H1 (cell line): Measurements from ENCODE around the gene TBC1D22A. TPM values are rescaled to one million over a fixed set of nuclear protein-coding genes. Genes with fewer than 3 reads are reported as not detected.

Source experiments
- CTCF ChIA-PET: fragments of 300-600 bp; sonication (Branson Sonifier 250); formaldehyde crosslinking; loops from one replicate; lab custom pipeline; 2021; ENCODE audit not compliant: partially characterized antibody; lab: Charles Lee
- POLR2A ChIA-PET: fragments of 300-600 bp; sonication (Branson Sonifier 250); formaldehyde crosslinking; loops from one replicate; lab custom pipeline; 2021; ENCODE audit warnings: inconsistent platforms; ENCODE audit not compliant: partially characterized antibody; lab: Charles Lee
- DNase-seq, 2 experiments: peaks; one replicate each; pipeline versions ENCODE4 v3.0.0 to v3.0.0-alpha.2; 2010 to 2022; ENCODE audit warnings: low spot score in 2 of 2, low read depth in 1 of 2, mixed read lengths in 1 of 2
- FAIRE-seq: peaks from 2 replicates; lab custom pipeline; 2011; peaks lifted over from hg19 to GRCh38; lab: Jason Lieb, UNC
- H2AFZ ChIP-seq: 2 replicates; pipeline ENCODE4 v1.8.1; 2012; ENCODE audit warnings: low read length, inconsistent platforms
- H2AK5ac ChIP-seq: 2 replicates; pipeline ENCODE4 v1.6.1; 2013; ENCODE audit warnings: low read depth, low read length
- H2BK120ac ChIP-seq: replicated peaks from 2 replicates; pipeline ENCODE3; 2013; ENCODE audit warnings: low read depth, low read length, inconsistent platforms
- H2BK12ac ChIP-seq: 2 replicates; pipeline ENCODE4 v1.6.1; 2013; ENCODE audit warnings: low read depth, low read length
- H2BK15ac ChIP-seq: 2 replicates; pipeline ENCODE4 v1.6.1; 2013; ENCODE audit warnings: low read length
- H2BK20ac ChIP-seq: 2 replicates; pipeline ENCODE4 v1.6.1; 2013; ENCODE audit warnings: low read length
- H2BK5ac ChIP-seq: 2 replicates; pipeline ENCODE4 v1.6.1; 2013; ENCODE audit warnings: low read depth, low read length
- H3K14ac ChIP-seq: 2 replicates; pipeline ENCODE4 v1.6.1; 2013; ENCODE audit warnings: inconsistent platforms; ENCODE audit not compliant: insufficient read length
- H3K18ac ChIP-seq: 2 replicates; pipeline ENCODE4 v1.6.1; 2013; ENCODE audit warnings: low read length; ENCODE audit errors: extremely low read depth
- H3K23ac ChIP-seq: 2 replicates; pipeline ENCODE4 v1.6.1; 2013; ENCODE audit warnings: inconsistent platforms; ENCODE audit not compliant: insufficient read length
- H3K23me2 ChIP-seq: 2 replicates; pipeline ENCODE4 v1.6.1; 2013; ENCODE audit warnings: low read depth, low read length
- H3K27ac ChIP-seq: 2 replicates; pipeline ENCODE4 v1.6.1; 2011; ENCODE audit warnings: low read depth, low read length, inconsistent platforms
- H3K27me3 ChIP-seq, 4 experiments: replicated peaks in 1 of 4; 1 replicate in 1 of 4; 2 replicates in 3 of 4; pipeline versions ENCODE4 v1.6.1 to v1.8.1; 2011 to 2013; ENCODE audit warnings: low read length in 3 of 4, mild to moderate bottlenecking in 3 of 4, inconsistent platforms in 2 of 4, mixed read lengths in 2 of 4, moderate library complexity in 1 of 4; ENCODE audit not compliant: control insufficient read depth in 3 of 4, insufficient read depth in 3 of 4; ENCODE audit errors: extremely low read depth in 1 of 4
- H3K36me3 ChIP-seq, 4 experiments: 2 replicates each; pipeline versions ENCODE4 v1.6.1 to v1.8.1; 2011 to 2013; ENCODE audit warnings: mild to moderate bottlenecking in 4 of 4, low read length in 3 of 4, moderate library complexity in 2 of 4, control low read depth in 1 of 4, inconsistent platforms in 1 of 4; ENCODE audit not compliant: insufficient read depth in 4 of 4, control insufficient read depth in 2 of 4
- H3K4ac ChIP-seq: replicated peaks from 2 replicates; pipeline ENCODE3; 2013; ENCODE audit warnings: low read length, low read depth, mixed read lengths, inconsistent platforms; ENCODE audit not compliant: insufficient read length
- H3K4me1 ChIP-seq, 4 experiments: replicated peaks in 1 of 4; 1 replicate in 1 of 4; 2 replicates in 3 of 4; pipeline versions ENCODE4 v1.6.1 to v1.8.1; 2011 to 2013; ENCODE audit warnings: low read length in 3 of 4, inconsistent platforms in 2 of 4, mixed read lengths in 1 of 4; ENCODE audit not compliant: insufficient read depth in 4 of 4, control insufficient read depth in 3 of 4
- H3K4me2 ChIP-seq, 2 experiments: 2 replicates each; pipeline versions ENCODE4 v1.6.1 to v1.8.1; 2011 to 2013; ENCODE audit warnings: low read depth in 2 of 2, low read length in 2 of 2, control low read depth in 1 of 2, inconsistent platforms in 1 of 2, mild to moderate bottlenecking in 1 of 2; ENCODE audit not compliant: insufficient read depth in 1 of 2
- H3K4me3 ChIP-seq, 4 experiments: fragments of 200-600, 300-600 bp in 1 of 4; sonication (generic), shearing (Covaris generic), sonication (Bioruptor Twin) in 1 of 4; 2 replicates each; pipeline versions ENCODE4 v1.5.1 to v1.8.1; 2011 to 2016; ENCODE audit warnings: low read length in 4 of 4, low read depth in 3 of 4, control low read depth in 2 of 4, inconsistent platforms in 2 of 4, mild to moderate bottlenecking in 2 of 4, mixed read lengths in 1 of 4, moderate library complexity in 1 of 4; ENCODE audit not compliant: insufficient read depth in 2 of 4; ENCODE audit errors: extremely low read depth in 1 of 4
- H3K56ac ChIP-seq: replicated peaks from 2 replicates; pipeline ENCODE3; 2013; ENCODE audit warnings: low read depth, mild to moderate bottlenecking, mixed read lengths, low read length, inconsistent platforms; ENCODE audit not compliant: insufficient read length
- H3K79me1 ChIP-seq: 2 replicates; pipeline ENCODE4 v1.6.1; 2013; ENCODE audit warnings: low read depth, low read length, control low read depth
- H3K79me2 ChIP-seq, 2 experiments: 2 replicates each; pipeline versions ENCODE4 v1.6.1 to v1.8.1; 2012 to 2013; ENCODE audit warnings: low read length in 2 of 2, mild to moderate bottlenecking in 2 of 2, inconsistent platforms in 1 of 2; ENCODE audit not compliant: insufficient read depth in 2 of 2, control insufficient read depth in 1 of 2
- H3K9ac ChIP-seq, 4 experiments: replicated peaks in 1 of 4; 1 replicate in 1 of 4; 2 replicates in 3 of 4; pipeline versions ENCODE4 v1.6.1 to v1.8.1; 2011 to 2013; ENCODE audit warnings: low read depth in 3 of 4, low read length in 3 of 4, control low read depth in 2 of 4, mild to moderate bottlenecking in 2 of 4, moderate library complexity in 2 of 4, inconsistent platforms in 1 of 4; ENCODE audit errors: extremely low read depth in 1 of 4
- H3K9me3 ChIP-seq, 2 experiments: 2 replicates each; pipeline versions ENCODE4 v1.6.1 to v1.8.1; 2012 to 2013; ENCODE audit warnings: mild to moderate bottlenecking in 2 of 2, moderate library complexity in 2 of 2, control low read depth in 1 of 2, inconsistent platforms in 1 of 2, low read depth in 1 of 2, low read length in 1 of 2, mixed read lengths in 1 of 2; ENCODE audit not compliant: insufficient read depth in 2 of 2
- H4K20me1 ChIP-seq, 2 experiments: replicated peaks in 1 of 2; 2 replicates each; pipeline versions ENCODE3 to v1.8.1; 2011 to 2013; ENCODE audit warnings: inconsistent platforms in 2 of 2, low read length in 2 of 2, mild to moderate bottlenecking in 1 of 2; ENCODE audit not compliant: insufficient read depth in 2 of 2, control insufficient read depth in 1 of 2
- H4K5ac ChIP-seq: 2 replicates; pipeline ENCODE4 v1.6.1; 2013; ENCODE audit warnings: low read length, low read depth, mixed read lengths, inconsistent platforms; ENCODE audit not compliant: insufficient read length
- H4K8ac ChIP-seq: 2 replicates; pipeline ENCODE4 v1.8.0; 2013; ENCODE audit warnings: mild to moderate bottlenecking, moderate library complexity, low read length, inconsistent platforms; ENCODE audit not compliant: insufficient read depth; ENCODE audit errors: extremely low read depth
- H4K91ac ChIP-seq: replicated peaks from 2 replicates; pipeline ENCODE3; 2013; ENCODE audit warnings: low read length, mixed read lengths, inconsistent platforms; ENCODE audit not compliant: insufficient read length
- WGBS, 2 experiments: shearing (Covaris generic) in 1 of 2; methylation state at CpG; one replicate each; pipeline versions ENCODE4 v1.1.6 to v1.1.7; 2013 to 2015; ENCODE audit warnings: low lambda C conversion rate in 2 of 2, mixed read lengths in 2 of 2, inconsistent platforms in 1 of 2, low coverage in 1 of 2, missing lambda C conversion rate in 1 of 2; ENCODE audit not compliant: insufficient replicate concordance in 2 of 2, insufficient coverage in 1 of 2, insufficient read length in 1 of 2; ENCODE audit errors: extremely low coverage in 1 of 2, missing lambda C conversion rate in 1 of 2; 5-methylcytosine and 5-hydroxymethylcytosine counted together
- polyA plus RNA-seq, 7 experiments: library from polyadenylated mRNA; depleted of rRNA in 3 of 7; stranded (reverse) in 5 of 7; unstranded in 2 of 7; fragments of >200 nt in 5 of 7; fragments of 200-250 nt in 2 of 7; gene quantifications; 1 replicate in 5 of 7; 2 replicates in 1 of 7; 4 replicates in 1 of 7; pipeline versions ENCODE4 v1.2.1 to v1.2.3, GENCODE V29; 2011 to 2013; ENCODE audit warnings: missing spikeins in 2 of 7, mixed read lengths in 2 of 7
- total RNA-seq: library from RNA; stranded (reverse); fragmentation: NEBNext Ultra II Directional; extraction: Animal tissue kit (Norgen Biotek cat#: 25700); gene quantifications from 2 replicates; pipeline ENCODE4 v1.2.1, GENCODE V29; 2021

TBC1D22A gene
- total and polyA plus RNA-seq, 2 of the 8 experiments (the other 6 are each of a cell fraction or from before 2014, with no cell fraction given), result 11.9 to 18.4 TPM

GRCh38 chr22:46855681-46856080 is 93.2 kb downstream of the TBC1D22A start:
- Histone ChIP-seq H3K27me3 (no peaks in the 10 kb centered on the region), H2BK120ac (no peak overlapping the region), H4K8ac (no peak overlapping the region), H2BK20ac (no peak overlapping the region), H3K79me2 (no peaks in the 10 kb centered on the region), H3K18ac (no peak overlapping the region), H2AFZ (no peak overlapping the region), H3K27ac (no peak overlapping the region), H3K9ac (no peak overlapping the region), H3K14ac (no peak overlapping the region), H3K23ac (no peak overlapping the region), H4K91ac (no peak overlapping the region), H3K4me3 (no peak overlapping the region), H4K20me1 (peaks cover 0 to 3% of the 10 kb centered on the region in 2 experiments), H3K4me2 (no peak overlapping the region), H2AK5ac (no peak overlapping the region), H2BK15ac (no peak overlapping the region), H3K56ac (no peak overlapping the region), H2BK12ac (no peak overlapping the region), H3K9me3 (no peaks in the 10 kb centered on the region), H3K36me3 (no peaks in the 10 kb centered on the region), H3K79me1 (no peaks in the 10 kb centered on the region), H2BK5ac (no peak overlapping the region), H3K4ac (no peak overlapping the region), H4K5ac (no peak overlapping the region), H3K4me1 (peaks cover 0 to 4% (median under 1%) of the 10 kb centered on the region in 4 experiments; a peak in 3 of 7 replicates), H3K23me2 (no peaks in the 10 kb centered on the region)
- ChIA-PET POLR2A (interaction anchor here (0.6 kb wide), 1 partner anchor 94 kb away, joined by 3 read pairs; no protein-coding TSS in a partner anchor), CTCF (interaction anchor here (1.3 to 2.3 kb wide), 2 partner anchors 57 to 156 kb away, joined by 3 to 6 read pairs; no protein-coding TSS in a partner anchor)
- WGBS, 2 experiments, result 94% methylated on average over 12 of the region's 12 CpGs; no CpG with 5 or more reads in 1 of the 2 experiments
- DNase-seq, result no peak
- FAIRE-seq, result no peak
